HepG2 (cell line): ENCODE measurements around the gene NEURL4. TPM values are rescaled to one million over a fixed set of nuclear protein-coding genes. Genes with fewer than 3 reads are reported as not detected.

Experiments
- MAX ChIP-seq: IDR thresholded peaks from 2 replicates; pipeline ENCODE4 v1.6.1; 2012; ENCODE audit warnings: inconsistent platforms
- NFAT5 ChIP-seq: sonication (generic); formaldehyde crosslinking; IDR thresholded peaks from 2 replicates; pipeline ENCODE4 v1.4.0; 2020; ENCODE audit warnings: missing genetic modification reagents
- polyA plus RNA-seq, 8 experiments: library from polyadenylated mRNA; depleted of rRNA in 3 of 8; stranded (reverse) in 7 of 8; unstranded in 1 of 8; fragments of >200 nt; fragmentation: Illumina TruSeq in 4 of 8; extraction: Trizol in 4 of 8; gene quantifications; 2 replicates each; pipeline versions ENCODE4 v1.2.1 to v1.2.3, GENCODE V29; 2011 to 2016; ENCODE audit warnings: low read depth in 4 of 8, missing spikeins in 1 of 8, mixed read lengths in 1 of 8; ENCODE audit not compliant: insufficient read depth in 1 of 8
- total RNA-seq, 5 experiments: library from RNA; depleted of rRNA; stranded (reverse); fragments of >200 nt; fragmentation: Illumina TruSeq; extraction: Trizol; gene quantifications; 2 replicates each; pipeline ENCODE4 v1.2.3, GENCODE V29; 2016; ENCODE audit warnings: low read depth in 1 of 5
- TF ChIP-seq, protein P1 (sequence below): sonication (generic); formaldehyde crosslinking; IDR thresholded peaks from 2 replicates; pipeline ENCODE4 v1.5.0; 2020; ENCODE audit warnings: mild to moderate bottlenecking, missing genetic modification reagents, borderline replicate concordance
- TF ChIP-seq, protein P2 (sequence below): sonication (generic); formaldehyde crosslinking; IDR thresholded peaks from 2 replicates; pipeline ENCODE4 v1.8.0; 2022; ENCODE audit warnings: mild to moderate bottlenecking, missing genetic modification reagents; ENCODE audit not compliant: insufficient replicate concordance

Gene NEURL4
- total and polyA plus RNA-seq, 2 of the 13 experiments (the other 11 are each of a cell fraction or from before 2014, with no cell fraction given), result 14.8 to 15.7 TPM

- TF ChIP-seq, protein P1, sequence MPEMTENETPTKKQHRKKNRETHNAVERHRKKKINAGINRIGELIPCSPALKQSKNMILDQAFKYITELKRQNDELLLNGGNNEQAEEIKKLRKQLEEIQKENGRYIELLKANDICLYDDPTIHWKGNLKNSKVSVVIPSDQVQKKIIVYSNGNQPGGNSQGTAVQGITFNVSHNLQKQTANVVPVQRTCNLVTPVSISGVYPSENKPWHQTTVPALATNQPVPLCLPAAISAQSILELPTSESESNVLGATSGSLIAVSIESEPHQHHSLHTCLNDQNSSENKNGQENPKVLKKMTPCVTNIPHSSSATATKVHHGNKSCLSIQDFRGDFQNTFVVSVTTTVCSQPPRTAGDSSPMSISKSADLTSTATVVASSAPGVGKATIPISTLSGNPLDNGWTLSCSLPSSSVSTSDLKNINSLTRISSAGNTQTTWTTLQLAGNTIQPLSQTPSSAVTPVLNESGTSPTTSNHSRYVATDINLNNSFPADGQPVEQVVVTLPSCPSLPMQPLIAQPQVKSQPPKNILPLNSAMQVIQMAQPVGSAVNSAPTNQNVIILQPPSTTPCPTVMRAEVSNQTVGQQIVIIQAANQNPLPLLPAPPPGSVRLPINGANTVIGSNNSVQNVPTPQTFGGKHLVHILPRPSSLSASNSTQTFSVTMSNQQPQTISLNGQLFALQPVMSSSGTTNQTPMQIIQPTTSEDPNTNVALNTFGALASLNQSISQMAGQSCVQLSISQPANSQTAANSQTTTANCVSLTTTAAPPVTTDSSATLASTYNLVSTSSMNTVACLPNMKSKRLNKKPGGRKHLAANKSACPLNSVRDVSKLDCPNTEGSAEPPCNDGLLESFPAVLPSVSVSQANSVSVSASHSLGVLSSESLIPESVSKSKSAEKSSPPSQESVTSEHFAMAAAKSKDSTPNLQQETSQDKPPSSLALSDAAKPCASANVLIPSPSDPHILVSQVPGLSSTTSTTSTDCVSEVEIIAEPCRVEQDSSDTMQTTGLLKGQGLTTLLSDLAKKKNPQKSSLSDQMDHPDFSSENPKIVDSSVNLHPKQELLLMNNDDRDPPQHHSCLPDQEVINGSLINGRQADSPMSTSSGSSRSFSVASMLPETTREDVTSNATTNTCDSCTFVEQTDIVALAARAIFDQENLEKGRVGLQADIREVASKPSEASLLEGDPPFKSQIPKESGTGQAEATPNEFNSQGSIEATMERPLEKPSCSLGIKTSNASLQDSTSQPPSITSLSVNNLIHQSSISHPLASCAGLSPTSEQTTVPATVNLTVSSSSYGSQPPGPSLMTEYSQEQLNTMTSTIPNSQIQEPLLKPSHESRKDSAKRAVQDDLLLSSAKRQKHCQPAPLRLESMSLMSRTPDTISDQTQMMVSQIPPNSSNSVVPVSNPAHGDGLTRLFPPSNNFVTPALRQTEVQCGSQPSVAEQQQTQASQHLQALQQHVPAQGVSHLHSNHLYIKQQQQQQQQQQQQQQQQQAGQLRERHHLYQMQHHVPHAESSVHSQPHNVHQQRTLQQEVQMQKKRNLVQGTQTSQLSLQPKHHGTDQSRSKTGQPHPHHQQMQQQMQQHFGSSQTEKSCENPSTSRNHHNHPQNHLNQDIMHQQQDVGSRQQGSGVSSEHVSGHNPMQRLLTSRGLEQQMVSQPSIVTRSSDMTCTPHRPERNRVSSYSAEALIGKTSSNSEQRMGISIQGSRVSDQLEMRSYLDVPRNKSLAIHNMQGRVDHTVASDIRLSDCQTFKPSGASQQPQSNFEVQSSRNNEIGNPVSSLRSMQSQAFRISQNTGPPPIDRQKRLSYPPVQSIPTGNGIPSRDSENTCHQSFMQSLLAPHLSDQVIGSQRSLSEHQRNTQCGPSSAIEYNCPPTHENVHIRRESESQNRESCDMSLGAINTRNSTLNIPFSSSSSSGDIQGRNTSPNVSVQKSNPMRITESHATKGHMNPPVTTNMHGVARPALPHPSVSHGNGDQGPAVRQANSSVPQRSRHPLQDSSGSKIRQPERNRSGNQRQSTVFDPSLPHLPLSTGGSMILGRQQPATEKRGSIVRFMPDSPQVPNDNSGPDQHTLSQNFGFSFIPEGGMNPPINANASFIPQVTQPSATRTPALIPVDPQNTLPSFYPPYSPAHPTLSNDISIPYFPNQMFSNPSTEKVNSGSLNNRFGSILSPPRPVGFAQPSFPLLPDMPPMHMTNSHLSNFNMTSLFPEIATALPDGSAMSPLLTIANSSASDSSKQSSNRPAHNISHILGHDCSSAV (CRISPR knock-in tag), result no peak
- TF ChIP-seq, protein P2, sequence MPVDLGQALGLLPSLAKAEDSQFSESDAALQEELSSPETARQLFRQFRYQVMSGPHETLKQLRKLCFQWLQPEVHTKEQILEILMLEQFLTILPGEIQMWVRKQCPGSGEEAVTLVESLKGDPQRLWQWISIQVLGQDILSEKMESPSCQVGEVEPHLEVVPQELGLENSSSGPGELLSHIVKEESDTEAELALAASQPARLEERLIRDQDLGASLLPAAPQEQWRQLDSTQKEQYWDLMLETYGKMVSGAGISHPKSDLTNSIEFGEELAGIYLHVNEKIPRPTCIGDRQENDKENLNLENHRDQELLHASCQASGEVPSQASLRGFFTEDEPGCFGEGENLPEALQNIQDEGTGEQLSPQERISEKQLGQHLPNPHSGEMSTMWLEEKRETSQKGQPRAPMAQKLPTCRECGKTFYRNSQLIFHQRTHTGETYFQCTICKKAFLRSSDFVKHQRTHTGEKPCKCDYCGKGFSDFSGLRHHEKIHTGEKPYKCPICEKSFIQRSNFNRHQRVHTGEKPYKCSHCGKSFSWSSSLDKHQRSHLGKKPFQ, result no peak
- TF ChIP-seq NFAT5, result no peak
- no peak for TF ChIP-seq MAX
Observed at GRCh38 chr17:7289256-7290032, 39.7 kb downstream of the NEURL4 start (continued).
